Eye (tissue), 1 donor: ENCODE measurements around the gene TRIM48.
"Not testable (repeated sequence)": the region's sequence is repeated elsewhere in the genome, so short reads cannot be mapped to it uniquely, and the experiment has no call there.

Source experiments
- DNase-seq: peaks from one replicate; pipeline ENCODE4 v3.0.0-alpha.2; 2015

TRIM48 gene

DNA sequence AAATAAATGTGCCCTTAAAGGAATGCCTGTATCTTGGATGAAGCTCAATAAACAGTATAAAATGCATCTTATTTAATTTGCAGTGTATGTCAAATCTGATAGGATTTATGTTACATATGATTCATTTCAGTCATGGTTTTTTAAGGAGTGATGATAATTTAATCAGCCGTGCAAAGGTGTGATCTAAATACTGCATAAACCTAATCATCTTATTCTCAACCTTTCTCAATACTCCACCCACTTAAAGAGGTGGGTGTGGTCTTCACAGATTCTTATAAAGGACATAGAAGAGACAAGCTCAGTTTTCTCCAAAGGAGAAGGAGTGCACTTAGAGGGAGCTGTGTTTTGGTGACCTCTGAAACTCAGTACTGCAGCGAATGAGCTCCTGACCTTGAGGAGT, at the start of gene TRIM48:
Gene TRIM48 (plus strand): TSS at position 301 of the 400 bp plus-strand sequence. CDS start 113 bp downstream, outside the sequence.
- DNase-seq, result not testable (repeated sequence)

DNA sequence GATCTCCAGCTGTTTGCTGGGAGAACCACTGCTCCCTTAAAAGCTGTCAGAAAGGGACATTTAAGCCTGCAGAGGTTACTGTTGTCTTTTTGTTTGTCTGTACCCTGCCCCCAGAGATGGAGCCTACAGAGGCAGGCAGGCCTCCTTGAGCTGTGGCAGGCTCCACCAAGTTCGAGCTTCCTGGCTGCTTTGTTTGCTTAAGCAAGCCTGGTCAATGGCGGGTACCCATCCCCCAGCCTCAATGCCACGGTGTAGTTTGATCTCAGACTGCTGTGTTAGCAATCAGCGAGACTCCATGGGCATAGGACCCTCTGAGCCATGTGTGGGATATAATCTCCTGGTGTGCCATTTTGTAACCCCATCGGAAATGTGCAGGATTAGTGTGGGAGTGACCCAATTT, 23.6 kb upstream of the TRIM48 start:
- not testable (repeated sequence) for DNase-seq

GRCh38 chr11:55263081-55263480, 1.1 kb downstream of the TRIM48 start:
- DNase-seq, result no peak
